EL (cell line): ENCODE results near the gene NASP.

Source experiments
- DNase-seq: peaks from one replicate; pipeline ENCODE4 v3.0.0-alpha.2; 2016

Gene NASP

GRCh38 chr1:45583666-45584350, at the start of gene NASP:
Gene NASP, plus strand, starts transcription at chr1:45584041. Its CDS starts 106 bp downstream, at chr1:45584147.
- peak; percentile 86 for DNase-seq

GRCh38 chr1:45535988-45536766, 47.7 kb upstream of the NASP start:
- no peak for DNase-seq

GRCh38 chr1:45536886-45537285, 47.0 kb upstream of the NASP start:
- DNase-seq: no peak

GRCh38 chr1:45541193-45541592, 42.6 kb upstream of the NASP start:
- DNase-seq: no peak

- DNase-seq: no peak
Observed at GRCh38 chr1:45542591-45542990, 41.2 kb upstream of the NASP start.

GRCh38 chr1:45543581-45544417, 40.0 kb upstream of the NASP start:
- DNase-seq: no peak

GRCh38 chr1:45544530-45544929, 39.3 kb upstream of the NASP start:
- no peak for DNase-seq

- no peak for DNase-seq
Observed at GRCh38 chr1:45545019-45545493, 38.8 kb upstream of the NASP start.

GRCh38 chr1:45545553-45546310, 38.1 kb upstream of the NASP start:
- no peak for DNase-seq

- DNase-seq: peak; percentile 90
Observed at GRCh38 chr1:45550401-45551351, 33.2 kb upstream of the NASP start, which contains the start of gene AKR1A1. Gene AKR1A1, plus strand, starts transcription at chr1:45550826. Its CDS starts 10,969 bp downstream, at chr1:45561795.

GRCh38 chr1:45551684-45552083, 32.2 kb upstream of the NASP start:
- DNase-seq: no peak

- no peak for DNase-seq
Observed at GRCh38 chr1:45552331-45552730, 31.5 kb upstream of the NASP start.

GRCh38 chr1:45554198-45554597, 29.6 kb upstream of the NASP start:
- no peak for DNase-seq

- DNase-seq: no peak
Observed at GRCh38 chr1:45557422-45557944, 26.4 kb upstream of the NASP start.

- DNase-seq: no peak
Observed at GRCh38 chr1:45563843-45564242, 20.0 kb upstream of the NASP start.

GRCh38 chr1:45566722-45567121, 17.1 kb upstream of the NASP start:
- DNase-seq: no peak

GRCh38 chr1:45567911-45568310, 15.9 kb upstream of the NASP start:
- no peak for DNase-seq

- no peak for DNase-seq
Observed at GRCh38 chr1:45568421-45568820, 15.4 kb upstream of the NASP start.

- DNase-seq: no peak
Observed at GRCh38 chr1:45569571-45569961, 14.3 kb upstream of the NASP start.

- peak; percentile 73 for DNase-seq
Observed at GRCh38 chr1:45569962-45570581, 13.8 kb upstream of the NASP start.

GRCh38 chr1:45570631-45571030, 13.2 kb upstream of the NASP start:
- DNase-seq: no peak
